Measurements from ENCODE around the gene EIF4EBP3. TPM values are rescaled to one million over a fixed set of nuclear protein-coding genes. Genes with fewer than 3 reads are reported as not detected.

Gene EIF4EBP3
- total and polyA plus RNA-seq, 2 of the 4 experiments (the other 2 are of a cell fraction) = 0.36 to 2.1 TPM

- intact Hi-C loops (cut with micrococcal nuclease) (no loop called here), in situ Hi-C loops (cut with MboI; ENCODE audit: low sequenced_read_pairs) (no loop called here), dilution Hi-C loops (cut with HindIII; ENCODE audit: low sequenced_read_pairs, unreplicated experiment) (no loop called here)
- H4K91ac ChIP-seq (ENCODE audit: insufficient read depth, low read depth, low read length) = no peak overlapping the region
- TF ChIP-seq RCOR1 (IDR thresholded peaks at IDR 0.05; ENCODE audit: insufficient replicate concordance, low read length) = no peak
- TF ChIP-seq RAD21 (IDR thresholded peaks at IDR 0.05; ENCODE audit: low read length) = no peak
- peaks cover 32% of the 10 kb centered on the region for H3K36me3 ChIP-seq (ENCODE audit: control insufficient read depth, insufficient read depth, low read length)
- WGBS, 2 experiments (ENCODE audit: extremely low coverage in 2 of 2, insufficient read length in 1 of 2) = no CpG with 5 or more reads among the region's 7 CpGs
- H2AK9ac ChIP-seq (replicated peaks; ENCODE audit: low read depth, low read length, poor library complexity) = no peak overlapping the region
- no TSS peak for BruUV-seq (replicated peaks)
- CTCF ChIA-PET = interaction anchor here (0.8 to 2.1 kb wide), 4 partner anchors 38 to 97 kb away, joined by 3 to 8 read pairs (median 3); partner anchors contain the start of gene CD14
- no peaks in the 10 kb centered on the region for H3K9me3 ChIP-seq (ENCODE audit: control insufficient read depth, insufficient read depth, low read length)
- no peak overlapping the region for H3K23ac ChIP-seq (ENCODE audit: low read depth, low read length)
- peaks cover 14% of the 10 kb centered on the region for H3K4me1 ChIP-seq (ENCODE audit: control insufficient read depth, insufficient read depth, low read length)
- DNase-seq (no peak), ATAC-seq (ENCODE audit: low read depth) (no peak)
- POLR2A ChIA-PET (ENCODE audit: unreplicated experiment) = no interaction called here
- H3K27me3 ChIP-seq (ENCODE audit: control insufficient read depth, insufficient read depth, low read length) = no peaks in the 10 kb centered on the region
- H3K27ac ChIP-seq (ENCODE audit: insufficient read depth, low read length) = no peak overlapping the region
- 0 out of 2 replicates have a peak, but pooled peaks cover 3% of the 10 kb centered on the region for H3K9me1 ChIP-seq (ENCODE audit: insufficient read depth, low read length)
- H2BK15ac ChIP-seq (ENCODE audit: low read depth, low read length) = no peak overlapping the region
- no peak overlapping the region for H2AFZ ChIP-seq (replicated peaks; ENCODE audit: low read length, poor library complexity)
- no peak overlapping the region for H3K14ac ChIP-seq (replicated peaks; ENCODE audit: low read depth, low read length)
- peaks cover 7 to 63% of the 10 kb centered on the region in 2 experiments; a peak in 3 of 4 replicates for H3K79me1 ChIP-seq (ENCODE audit: low read depth in 1 of 2, low read length in 2 of 2)
- H3K56ac ChIP-seq (ENCODE audit: extremely low read depth, insufficient read depth, low read length) = no peak overlapping the region
- H4K20me1 ChIP-seq (ENCODE audit: insufficient read depth, low read length) = peaks cover 31% of the 10 kb centered on the region
- no peak overlapping the region for H4K8ac ChIP-seq (ENCODE audit: low read depth in 2 of 2, low read length in 2 of 2)
- 0 out of 2 replicates have a peak overlapping the region, but pooled peaks have one; percentile 20 for H2AK5ac ChIP-seq (ENCODE audit: low read depth, low read length)
- H2BK120ac ChIP-seq (ENCODE audit: low read depth, low read length) = no peak overlapping the region
- no peak overlapping the region for H2BK20ac ChIP-seq (ENCODE audit: low read depth, low read length)
- H4K5ac ChIP-seq (ENCODE audit: low read depth, low read length) = no peak overlapping the region
- H2BK5ac ChIP-seq (ENCODE audit: low read depth, low read length, poor library complexity, severe bottlenecking) = no peak overlapping the region
- no peak overlapping the region for H3K4ac ChIP-seq (ENCODE audit: low read depth, low read length)
- no peak overlapping the region for H3K4me3 ChIP-seq (ENCODE audit: insufficient read depth, low read depth, low read length)
- H3K4me2 ChIP-seq (ENCODE audit: low read depth, low read length) = no peak overlapping the region
- no peak overlapping the region for H3K18ac ChIP-seq (ENCODE audit: low read depth, low read length)
- no peak overlapping the region for H3K9ac ChIP-seq (ENCODE audit: low read depth, low read length)
These were observed 1.3 kb downstream of the EIF4EBP3 start for GRCh38 chr5:140548791-140549190.
